GM12872 (cell line): ENCODE measurements around the gene C1orf50.

Experiments used
- CTCF ChIP-seq: IDR thresholded peaks from 3 replicates; pipeline ENCODE4 v1.5.1; 2011; ENCODE audit warnings: low read depth, mild to moderate bottlenecking, low read length, moderate library complexity; ENCODE audit not compliant: insufficient read depth

Gene C1orf50

DNA sequence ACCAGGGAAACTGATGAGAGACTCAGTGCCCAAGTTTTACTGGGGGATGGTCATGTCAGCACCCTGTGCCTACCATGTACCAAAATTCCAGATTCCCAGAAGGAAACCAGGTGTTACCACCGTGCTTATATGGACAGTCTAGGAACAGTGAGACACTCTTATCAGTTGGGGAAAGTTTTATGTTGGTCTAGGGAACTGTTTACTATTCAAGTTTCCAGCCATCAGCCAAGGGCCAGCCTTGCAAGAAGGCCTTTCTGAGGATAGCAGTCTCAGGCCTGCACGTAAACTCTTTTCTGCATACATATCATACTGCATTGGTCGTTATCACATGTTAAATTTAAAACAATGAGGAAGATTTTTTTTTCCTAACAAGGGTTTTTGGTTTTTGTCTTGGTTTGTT, 30.4 kb downstream of the C1orf50 start:
- TF ChIP-seq CTCF: no peak

DNA sequence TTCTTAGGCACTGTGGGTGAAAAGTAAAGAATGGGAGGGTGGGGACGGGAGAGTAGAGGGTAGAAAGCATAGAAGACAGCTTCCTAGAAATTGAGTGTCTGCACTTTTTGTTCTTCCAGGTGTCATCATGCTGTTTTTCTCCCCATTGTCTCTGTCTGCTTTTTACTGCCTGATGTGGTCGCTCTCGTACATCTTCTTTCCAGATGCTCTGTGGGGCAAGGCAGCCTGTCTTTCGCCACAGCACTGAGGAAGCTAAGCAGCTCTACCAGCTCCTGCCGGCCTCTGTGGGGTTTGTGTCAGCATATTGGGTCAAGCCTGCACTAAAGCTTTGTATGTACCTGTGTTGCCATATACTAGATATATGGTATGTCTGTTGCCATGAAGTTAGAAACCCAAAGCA, 30.9 kb downstream of the C1orf50 start:
- no peak for TF ChIP-seq CTCF

DNA sequence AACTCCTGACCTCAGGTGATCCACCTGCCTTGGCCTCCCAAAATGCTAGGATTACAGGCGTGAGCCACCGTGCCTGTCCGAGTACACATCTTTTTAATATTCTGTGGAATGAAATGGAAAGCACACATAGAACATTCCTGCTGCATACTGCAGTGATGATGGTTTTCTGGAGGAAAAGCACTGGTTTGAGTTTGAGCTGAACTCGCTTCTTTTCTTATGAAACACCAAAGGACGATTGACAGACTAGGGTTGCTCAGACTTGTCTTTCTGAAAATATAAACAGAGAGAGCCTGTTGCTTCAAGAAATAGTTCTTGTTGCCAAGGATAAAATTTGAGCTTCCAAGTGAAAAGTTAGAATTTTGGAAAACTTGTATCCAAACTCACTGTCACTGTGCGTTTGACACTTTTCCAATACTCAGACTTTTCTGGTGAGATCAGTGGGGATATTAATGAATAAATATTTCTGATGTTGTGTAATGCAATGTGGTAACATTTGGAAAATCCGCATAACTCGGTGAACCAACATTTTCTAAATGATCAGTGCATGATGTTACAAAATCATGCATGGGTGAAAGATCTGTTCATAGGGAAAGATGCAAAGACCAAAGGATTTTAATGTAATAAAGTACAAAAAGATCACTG, 34.9 kb downstream of the C1orf50 start:
- no peak for TF ChIP-seq CTCF

GRCh38 chr1:42806171-42806570, 39.1 kb downstream of the C1orf50 start:
- TF ChIP-seq CTCF: no peak

DNA sequence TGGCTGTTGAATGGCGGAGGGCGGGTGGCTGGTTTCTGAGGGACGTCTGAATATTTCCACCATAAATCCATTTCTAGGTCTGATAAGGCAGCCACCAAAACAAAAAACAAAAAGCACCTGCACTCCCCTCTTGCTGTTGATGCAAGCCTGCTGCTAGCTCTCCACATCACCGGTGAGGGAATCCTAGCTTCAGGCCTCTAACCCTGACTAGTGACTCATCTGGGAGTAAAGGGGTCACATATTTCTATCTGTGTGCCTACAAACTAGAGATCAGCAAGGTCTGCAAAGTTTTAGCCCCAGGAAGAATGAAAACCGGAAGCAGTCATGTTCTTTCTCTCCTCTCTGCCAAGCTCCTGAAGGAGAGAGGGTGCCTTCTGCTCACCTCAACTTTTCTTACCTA, 39.5 kb downstream of the C1orf50 start:
- no peak for TF ChIP-seq CTCF

- TF ChIP-seq CTCF: no peak
Measured at GRCh38 chr1:42807056-42807668, 40.1 kb downstream of the C1orf50 start.

DNA sequence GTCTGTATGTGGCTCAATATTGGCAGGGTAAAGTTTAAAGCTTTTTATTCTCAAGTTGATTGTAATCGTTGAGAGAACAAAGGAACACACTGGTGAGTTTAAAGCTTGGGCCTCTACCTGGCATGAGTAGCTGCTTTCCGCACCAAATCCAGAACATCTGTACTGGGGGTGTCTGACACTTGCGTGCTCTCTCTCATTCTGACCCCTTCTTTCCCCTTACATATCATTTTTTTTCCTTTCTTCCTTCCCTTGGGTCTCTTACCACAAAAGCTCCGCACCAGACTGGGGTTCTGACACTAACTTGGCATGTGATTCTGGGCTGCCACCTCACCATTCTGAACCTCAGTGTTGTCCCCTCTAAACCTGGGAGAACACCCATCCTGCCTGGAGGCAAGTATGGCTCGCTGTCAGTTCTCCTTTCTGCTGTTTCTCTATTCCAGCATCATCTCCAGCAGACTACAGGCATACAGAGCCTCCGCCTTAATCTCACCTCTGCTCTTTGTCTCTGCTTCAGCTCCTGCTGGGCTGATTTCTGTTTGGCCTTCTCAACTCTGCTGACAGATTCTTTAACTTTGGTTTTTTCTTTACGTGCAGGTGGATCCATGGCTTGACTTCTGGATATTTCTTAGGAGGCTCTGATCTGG, 49.0 kb downstream of the C1orf50 start:
- no peak for TF ChIP-seq CTCF
